SK-N-SH (cell line): ENCODE results near the gene METTL21A.

Source experiments
- CTCF ChIP-seq: fragments of 200-600 bp; sonication (generic); IDR thresholded peaks from 2 replicates; pipeline ENCODE4 v1.6.1; 2017; ENCODE audit warnings: antibody characterized with exemption, mild to moderate bottlenecking, moderate library complexity
- MAX ChIP-seq: IDR thresholded peaks from 2 replicates; pipeline ENCODE4 v1.4.0; 2012; ENCODE audit warnings: low read depth
- TCF12 ChIP-seq: IDR thresholded peaks from 2 replicates; pipeline ENCODE4 v1.4.0; 2012

GRCh38 chr2:207612714-207613113, 12.5 kb downstream of the METTL21A start:
- TF ChIP-seq CTCF (no peak), MAX (no peak), TCF12 (no peak)
